ENCODE results near the gene IL11.

GRCh38 chr19:55368106-55368505 lies 2.2 kb downstream of the IL11 start:
- TF ChIP-seq CTCF (IDR thresholded peaks at IDR 0.05; ENCODE audit: insufficient read depth, low read depth, low read length) (no peak), EZH2 (IDR thresholded peaks at IDR 0.05; ENCODE audit: insufficient read depth, low read length) (no peak)
